Brain microvascular endothelial cell (primary cell): ENCODE data around the gene RAB11A.

Experiments
- DNase-seq: peaks from one replicate; pipeline ENCODE4 v3.0.0-alpha.2; 2020
- H3K27ac ChIP-seq: fragments of 250-450 bp; sonication (Bioruptor Pico); 2 replicates; pipeline ENCODE4 v1.5.1; 2020; ENCODE audit warnings: mild to moderate bottlenecking, moderate library complexity
- H3K27me3 ChIP-seq: fragments of 250-450 bp; sonication (Bioruptor Pico); replicated peaks from 2 replicates; pipeline ENCODE4 v1.5.1; 2020; ENCODE audit warnings: mild to moderate bottlenecking
- H3K36me3 ChIP-seq: fragments of 250-450 bp; sonication (Bioruptor Pico); replicated peaks from 2 replicates; pipeline ENCODE4 v1.5.1; 2020; ENCODE audit warnings: mild to moderate bottlenecking
- H3K4me3 ChIP-seq: 2 replicates; pipeline ENCODE4 v1.5.1; 2011; ENCODE audit warnings: low read depth, mild to moderate bottlenecking, control low read depth, low read length, moderate library complexity
- CTCF ChIP-seq: IDR thresholded peaks from 2 replicates; pipeline ENCODE4 v1.5.1; 2011; ENCODE audit warnings: low read depth, mild to moderate bottlenecking, moderate library complexity, low read length, control low read depth, inconsistent platforms; ENCODE audit errors: missing control alignments
- in situ Hi-C: cut with HindIII; loops from 2 replicates; pipeline ENCODE4 v1.10.0; 2017; ENCODE audit warnings: low sequenced_read_pairs, low pct_ligation_motif_present

RAB11A gene

DNA sequence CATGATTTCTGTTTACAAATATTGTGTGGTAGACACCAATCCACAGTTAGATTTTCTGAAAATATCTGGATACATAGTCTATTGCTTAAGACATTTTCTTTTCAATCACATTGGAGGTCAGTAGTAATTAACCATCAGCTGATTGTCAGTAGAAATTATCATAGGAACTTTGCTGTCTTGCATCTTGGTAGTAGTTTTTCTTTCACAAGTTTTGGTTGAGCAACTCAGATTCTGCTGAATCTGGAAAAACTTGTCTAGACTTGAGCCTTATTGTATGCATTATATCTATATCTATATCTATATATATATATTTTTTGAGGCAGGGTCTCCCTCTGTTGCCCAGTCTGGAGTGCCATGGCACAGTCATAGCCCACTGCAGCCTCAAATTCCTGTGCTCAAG is 4.0 kb downstream of the RAB11A start:
- in situ Hi-C loops = loop anchor here (25.0 kb wide), 1 partner anchor 236 kb away; no protein-coding TSS in a partner anchor
- Histone ChIP-seq H3K27ac (no peak overlapping the region), H3K36me3 (peaks cover 22% of the 10 kb centered on the region), H3K27me3 (no peaks in the 10 kb centered on the region), H3K4me3 (no peak overlapping the region)
- no peak for TF ChIP-seq CTCF
- no peak for DNase-seq

GRCh38 chr15:65875458-65875857 is 6.2 kb downstream of the RAB11A start:
- in situ Hi-C loops = no loop called here
- Histone ChIP-seq H3K4me3 (no peak overlapping the region), H3K36me3 (peaks cover 42% of the 10 kb centered on the region), H3K27me3 (no peaks in the 10 kb centered on the region), H3K27ac (no peak overlapping the region)
- no peak for DNase-seq
- TF ChIP-seq CTCF = no peak

DNA sequence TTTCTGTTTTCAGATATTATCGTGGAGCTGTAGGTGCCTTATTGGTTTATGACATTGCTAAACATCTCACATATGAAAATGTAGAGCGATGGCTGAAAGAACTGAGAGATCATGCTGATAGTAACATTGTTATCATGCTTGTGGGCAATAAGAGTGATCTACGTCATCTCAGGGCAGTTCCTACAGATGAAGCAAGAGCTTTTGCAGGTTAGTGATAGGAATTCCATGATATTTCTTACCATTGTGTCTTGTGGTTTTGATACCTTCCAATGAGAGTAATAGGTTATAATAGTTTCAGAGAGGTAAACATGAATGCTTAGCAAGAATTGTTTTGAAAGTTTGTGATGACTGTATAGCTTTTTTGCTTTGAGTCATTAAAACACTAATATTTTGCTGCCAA is 8.5 kb downstream of the RAB11A start:
- H3K4me3 ChIP-seq = no peak overlapping the region
- peaks cover 56% of the 10 kb centered on the region for H3K36me3 ChIP-seq
- TF ChIP-seq CTCF = no peak
- H3K27ac ChIP-seq = no peak overlapping the region
- in situ Hi-C loops = no loop called here
- H3K27me3 ChIP-seq = no peaks in the 10 kb centered on the region
- no peak for DNase-seq

- H3K36me3 ChIP-seq = peaks cover 66% of the 10 kb centered on the region
- no peak overlapping the region for H3K27ac ChIP-seq
- in situ Hi-C loops = no loop called here
- TF ChIP-seq CTCF = no peak
- H3K27me3 ChIP-seq = no peaks in the 10 kb centered on the region
- H3K4me3 ChIP-seq = no peak overlapping the region
- DNase-seq = no peak
Measured at GRCh38 chr15:65881766-65882434, 12.6 kb downstream of the RAB11A start.

GRCh38 chr15:65883571-65883970 is 14.3 kb downstream of the RAB11A start:
- in situ Hi-C loops = no loop called here
- no peak overlapping the region for H3K4me3 ChIP-seq
- no peak for TF ChIP-seq CTCF
- H3K36me3 ChIP-seq = peaks cover 66% of the 10 kb centered on the region
- no peak for DNase-seq
- H3K27ac ChIP-seq = no peak overlapping the region
- no peaks in the 10 kb centered on the region for H3K27me3 ChIP-seq

DNA sequence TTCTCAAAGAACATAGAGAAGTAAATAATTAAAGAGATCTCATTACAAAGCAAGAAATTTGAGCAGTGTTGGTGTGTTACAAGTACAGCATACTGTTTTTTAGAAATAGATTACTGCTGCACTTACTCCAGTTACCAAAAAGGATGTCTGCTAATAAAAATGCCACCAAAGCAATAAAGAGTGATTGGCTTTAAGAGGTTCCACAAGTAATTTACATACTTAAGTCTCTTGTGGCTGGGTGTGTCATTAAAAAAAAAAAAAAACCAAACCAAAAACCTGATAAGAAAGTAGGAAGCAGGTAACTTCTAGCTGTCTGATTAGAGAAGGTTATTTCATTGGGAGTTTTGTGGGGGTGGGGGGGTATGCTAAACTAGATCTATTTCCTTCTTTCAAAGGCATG is 15.2 kb downstream of the RAB11A start:
- H3K27me3 ChIP-seq = no peaks in the 10 kb centered on the region
- DNase-seq = no peak
- in situ Hi-C loops = no loop called here
- no peak for TF ChIP-seq CTCF
- peaks cover 64% of the 10 kb centered on the region for H3K36me3 ChIP-seq
- no peak overlapping the region for H3K4me3 ChIP-seq
- H3K27ac ChIP-seq = no peak overlapping the region
